CD1c-positive myeloid dendritic cell (primary cell): ENCODE measurements around the gene SLC6A6.

Source experiments
- DNase-seq: peaks from one replicate; pipeline ENCODE4 v3.0.0-alpha.2; 2016; ENCODE audit errors: extremely low spot score

Gene SLC6A6

GRCh38 chr3:14522129-14522691 is 119.8 kb downstream of the SLC6A6 start:
- DNase-seq, result no peak

- DNase-seq, result no peak
Observed at GRCh38 chr3:14522768-14523167, 120.4 kb downstream of the SLC6A6 start.

- DNase-seq, result no peak
Observed at GRCh38 chr3:14523792-14524191, 121.4 kb downstream of the SLC6A6 start.

GRCh38 chr3:14524311-14524711 is 121.9 kb downstream of the SLC6A6 start:
- DNase-seq, result no peak

GRCh38 chr3:14524920-14525660 is 122.7 kb downstream of the SLC6A6 start:
- no peak for DNase-seq

GRCh38 chr3:14525685-14526631 is 123.6 kb downstream of the SLC6A6 start:
- DNase-seq, result no peak

- no peak for DNase-seq
Observed at GRCh38 chr3:14528081-14528480, 125.7 kb downstream of the SLC6A6 start.

GRCh38 chr3:14531856-14532395 is 129.5 kb downstream of the SLC6A6 start:
- DNase-seq, result no peak

GRCh38 chr3:14532691-14533456 is 130.5 kb downstream of the SLC6A6 start:
- DNase-seq, result no peak

- no peak for DNase-seq
Observed at GRCh38 chr3:14533457-14533958, 131.1 kb downstream of the SLC6A6 start.

- DNase-seq, result no peak
Observed at GRCh38 chr3:14534516-14535191, 132.2 kb downstream of the SLC6A6 start.

GRCh38 chr3:14535616-14536015 is 133.2 kb downstream of the SLC6A6 start:
- DNase-seq, result no peak

GRCh38 chr3:14536055-14536815 is 133.8 kb downstream of the SLC6A6 start:
- no peak for DNase-seq

GRCh38 chr3:14536837-14537589 is 134.6 kb downstream of the SLC6A6 start:
- DNase-seq, result no peak

GRCh38 chr3:14537590-14538450 is 135.4 kb downstream of the SLC6A6 start:
- DNase-seq, result no peak

GRCh38 chr3:14538451-14539088 is 136.2 kb downstream of the SLC6A6 start:
- no peak for DNase-seq
